ENCODE measurements around the gene LAG3. TPM values are rescaled to one million over a fixed set of nuclear protein-coding genes. Genes with fewer than 3 reads are reported as not detected.

LAG3 gene
- total and polyA plus RNA-seq, 10 of the 15 experiments (the other 5 are each of a cell fraction or from before 2014, with no cell fraction given), result 0.52 to 4.2 (median 1.0) TPM; not detected in 1

DNA sequence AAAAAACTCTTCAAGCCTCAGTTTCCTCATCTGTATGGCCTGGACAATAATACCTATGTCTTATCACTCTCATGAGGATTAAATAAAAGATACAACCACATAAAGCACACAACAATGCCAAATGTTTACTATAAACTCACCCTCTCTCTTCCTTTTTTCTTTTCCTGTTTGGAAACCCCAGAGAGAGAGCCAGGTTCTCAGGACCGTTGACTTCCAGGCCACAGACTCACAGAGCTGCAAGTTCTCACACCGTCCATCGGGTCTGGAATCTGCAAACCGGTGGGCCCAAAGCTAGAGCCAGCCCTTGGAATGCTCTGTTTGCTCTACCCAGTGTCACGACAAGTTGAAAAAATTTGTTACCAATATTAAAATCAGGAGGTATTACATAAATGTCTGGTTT, 12.4 kb downstream of the LAG3 start:
- no peaks in the 10 kb centered on the region for H3K79me2 ChIP-seq (ENCODE audit: control insufficient read depth, insufficient read depth, low read length)
- no peaks in the 10 kb centered on the region for H3K9me3 ChIP-seq (replicated peaks; ENCODE audit: control insufficient read depth, insufficient read depth, low read length)
- 59% methylated on average over 5 of the region's 5 CpGs for WGBS (ENCODE audit: insufficient coverage, insufficient replicate concordance, low lambda C conversion rate, missing lambda C conversion rate)
- ChIA-PET RAD21 (ENCODE audit: unreplicated experiment) (interaction anchor here (0.9 kb wide), 1 partner anchor 49 kb away, joined by 3 read pairs; no protein-coding TSS in a partner anchor), POLR2A (interaction anchor here (1.0 kb wide), 1 partner anchor 68 kb away, joined by 3 read pairs; the partner anchor contains the start of gene USP5), CTCF (interaction anchor here (0.7 to 2.8 kb wide), 7 partner anchors 11 to 85 kb away, joined by 3 to 17 read pairs (median 5); partner anchors contain the start of gene MLF2), SMC1A (ENCODE audit: uncharacterized antibody, unreplicated experiment) (interaction anchor here (1.6 to 2.3 kb wide), 2 partner anchors 18 to 31 kb away, joined by 7 read pairs; partner anchors contain the start of gene PTMS)
- no peak for DNase-seq (ENCODE audit: low read depth, low spot score)
- in situ Hi-C loops (cut with MboI) (no loop called here), intact Hi-C loops (cut with micrococcal nuclease; ENCODE audit: unreplicated experiment) (no loop called here)
- TF ChIP-seq RAD51 (IDR thresholded peaks at IDR 0.05) (no peak), ZNF24 (IDR thresholded peaks at IDR 0.05) (no peak), RAD21 (IDR thresholded peaks at IDR 0.05; ENCODE audit: insufficient read depth, low read depth, low read length) (no peak), SRF (IDR thresholded peaks at IDR 0.05; ENCODE audit: low read depth in 2 of 2, low read length in 2 of 2) (no peak), NR2F1 (conservative IDR thresholded peaks at IDR 0.05) (no peak), GATAD2B (conservative IDR thresholded peaks at IDR 0.05; ENCODE audit: low read depth) (no peak), MEF2B (IDR thresholded peaks at IDR 0.05; ENCODE audit: partially characterized antibody, poor library complexity, severe bottlenecking) (no peak), ZBED1 (IDR thresholded peaks at IDR 0.05; ENCODE audit: borderline replicate concordance) (no peak), EGR1 (IDR thresholded peaks at IDR 0.05; ENCODE audit: borderline replicate concordance in 1 of 2, low read depth in 2 of 2, low read length in 2 of 2) (no peak)
- TF ChIP-seq, protein P1, sequence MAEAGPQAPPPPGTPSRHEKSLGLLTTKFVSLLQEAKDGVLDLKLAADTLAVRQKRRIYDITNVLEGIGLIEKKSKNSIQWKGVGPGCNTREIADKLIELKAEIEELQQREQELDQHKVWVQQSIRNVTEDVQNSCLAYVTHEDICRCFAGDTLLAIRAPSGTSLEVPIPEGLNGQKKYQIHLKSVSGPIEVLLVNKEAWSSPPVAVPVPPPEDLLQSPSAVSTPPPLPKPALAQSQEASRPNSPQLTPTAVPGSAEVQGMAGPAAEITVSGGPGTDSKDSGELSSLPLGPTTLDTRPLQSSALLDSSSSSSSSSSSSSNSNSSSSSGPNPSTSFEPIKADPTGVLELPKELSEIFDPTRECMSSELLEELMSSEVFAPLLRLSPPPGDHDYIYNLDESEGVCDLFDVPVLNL (IDR thresholded peaks at IDR 0.05; ENCODE audit: low read depth, low read length), result no peak
- TF ChIP-seq, protein P2, sequence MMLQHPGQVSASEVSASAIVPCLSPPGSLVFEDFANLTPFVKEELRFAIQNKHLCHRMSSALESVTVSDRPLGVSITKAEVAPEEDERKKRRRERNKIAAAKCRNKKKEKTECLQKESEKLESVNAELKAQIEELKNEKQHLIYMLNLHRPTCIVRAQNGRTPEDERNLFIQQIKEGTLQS (IDR thresholded peaks at IDR 0.05; ENCODE audit: borderline replicate concordance, extremely low read depth, low read depth, low read length), result no peak
- TF ChIP-seq, protein P3, sequence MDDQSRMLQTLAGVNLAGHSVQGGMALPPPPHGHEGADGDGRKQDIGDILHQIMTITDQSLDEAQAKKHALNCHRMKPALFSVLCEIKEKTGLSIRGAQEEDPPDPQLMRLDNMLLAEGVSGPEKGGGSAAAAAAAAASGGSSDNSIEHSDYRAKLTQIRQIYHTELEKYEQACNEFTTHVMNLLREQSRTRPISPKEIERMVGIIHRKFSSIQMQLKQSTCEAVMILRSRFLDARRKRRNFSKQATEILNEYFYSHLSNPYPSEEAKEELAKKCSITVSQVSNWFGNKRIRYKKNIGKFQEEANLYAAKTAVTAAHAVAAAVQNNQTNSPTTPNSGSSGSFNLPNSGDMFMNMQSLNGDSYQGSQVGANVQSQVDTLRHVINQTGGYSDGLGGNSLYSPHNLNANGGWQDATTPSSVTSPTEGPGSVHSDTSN (IDR thresholded peaks at IDR 0.05; ENCODE audit: insufficient replicate concordance, low read depth, low read length), result no peak
- TF ChIP-seq, protein P4, sequence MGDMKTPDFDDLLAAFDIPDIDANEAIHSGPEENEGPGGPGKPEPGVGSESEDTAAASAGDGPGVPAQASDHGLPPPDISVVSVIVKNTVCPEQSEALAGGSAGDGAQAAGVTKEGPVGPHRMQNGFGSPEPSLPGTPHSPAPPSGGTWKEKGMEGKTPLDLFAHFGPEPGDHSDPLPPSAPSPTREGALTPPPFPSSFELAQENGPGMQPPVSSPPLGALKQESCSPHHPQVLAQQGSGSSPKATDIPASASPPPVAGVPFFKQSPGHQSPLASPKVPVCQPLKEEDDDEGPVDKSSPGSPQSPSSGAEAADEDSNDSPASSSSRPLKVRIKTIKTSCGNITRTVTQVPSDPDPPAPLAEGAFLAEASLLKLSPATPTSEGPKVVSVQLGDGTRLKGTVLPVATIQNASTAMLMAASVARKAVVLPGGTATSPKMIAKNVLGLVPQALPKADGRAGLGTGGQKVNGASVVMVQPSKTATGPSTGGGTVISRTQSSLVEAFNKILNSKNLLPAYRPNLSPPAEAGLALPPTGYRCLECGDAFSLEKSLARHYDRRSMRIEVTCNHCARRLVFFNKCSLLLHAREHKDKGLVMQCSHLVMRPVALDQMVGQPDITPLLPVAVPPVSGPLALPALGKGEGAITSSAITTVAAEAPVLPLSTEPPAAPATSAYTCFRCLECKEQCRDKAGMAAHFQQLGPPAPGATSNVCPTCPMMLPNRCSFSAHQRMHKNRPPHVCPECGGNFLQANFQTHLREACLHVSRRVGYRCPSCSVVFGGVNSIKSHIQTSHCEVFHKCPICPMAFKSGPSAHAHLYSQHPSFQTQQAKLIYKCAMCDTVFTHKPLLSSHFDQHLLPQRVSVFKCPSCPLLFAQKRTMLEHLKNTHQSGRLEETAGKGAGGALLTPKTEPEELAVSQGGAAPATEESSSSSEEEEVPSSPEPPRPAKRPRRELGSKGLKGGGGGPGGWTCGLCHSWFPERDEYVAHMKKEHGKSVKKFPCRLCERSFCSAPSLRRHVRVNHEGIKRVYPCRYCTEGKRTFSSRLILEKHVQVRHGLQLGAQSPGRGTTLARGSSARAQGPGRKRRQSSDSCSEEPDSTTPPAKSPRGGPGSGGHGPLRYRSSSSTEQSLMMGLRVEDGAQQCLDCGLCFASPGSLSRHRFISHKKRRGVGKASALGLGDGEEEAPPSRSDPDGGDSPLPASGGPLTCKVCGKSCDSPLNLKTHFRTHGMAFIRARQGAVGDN (IDR thresholded peaks at IDR 0.05), result no peak
- no peak overlapping the region for H2AFZ ChIP-seq (ENCODE audit: control insufficient read depth, low read depth, low read length)
- no peak overlapping the region for H3K4me2 ChIP-seq (ENCODE audit: control insufficient read depth, insufficient read depth)
- no peak overlapping the region for H3K4me3 ChIP-seq
- H3K27me3 ChIP-seq (replicated peaks in 1 of 2; ENCODE audit: control insufficient read depth in 2 of 2, insufficient read depth in 2 of 2, low read length in 1 of 2), result no peaks in the 10 kb centered on the region
- no peak for ATAC-seq
- H3K4me1 ChIP-seq (ENCODE audit: control insufficient read depth, insufficient read depth, low read length), result 0 out of 2 replicates have a peak, but pooled peaks cover 2% of the 10 kb centered on the region
- no TSS peak for BruUV-seq (replicated peaks)
- no peak for FAIRE-seq
- H3K27ac ChIP-seq (ENCODE audit: control insufficient read depth, insufficient read depth), result no peak overlapping the region
- H4K20me1 ChIP-seq (ENCODE audit: control insufficient read depth, insufficient read depth), result no peaks in the 10 kb centered on the region
- no peak overlapping the region for H3K9ac ChIP-seq (ENCODE audit: control insufficient read depth, insufficient read depth, low read length)
- H3K36me3 ChIP-seq (ENCODE audit: control insufficient read depth in 2 of 2, insufficient read depth in 2 of 2, low read length in 1 of 2), result no peaks in the 10 kb centered on the region

Data from GM12878 (cell line).